HG03045 (cell line): ENCODE results near the gene SCPEP1.
"Not testable (repeated sequence)": the region's sequence is repeated elsewhere in the genome, so short reads cannot be mapped to it uniquely, and the experiment has no call there.

Source experiments
- ATAC-seq: cut with Tn5 transposase; IDR thresholded peaks from one replicate; pipeline ENCODE4 v1.9.1; 2021; ENCODE audit warnings: mild to moderate bottlenecking, moderate library complexity; ENCODE audit not compliant: unreplicated experiment

The SCPEP1 gene

DNA sequence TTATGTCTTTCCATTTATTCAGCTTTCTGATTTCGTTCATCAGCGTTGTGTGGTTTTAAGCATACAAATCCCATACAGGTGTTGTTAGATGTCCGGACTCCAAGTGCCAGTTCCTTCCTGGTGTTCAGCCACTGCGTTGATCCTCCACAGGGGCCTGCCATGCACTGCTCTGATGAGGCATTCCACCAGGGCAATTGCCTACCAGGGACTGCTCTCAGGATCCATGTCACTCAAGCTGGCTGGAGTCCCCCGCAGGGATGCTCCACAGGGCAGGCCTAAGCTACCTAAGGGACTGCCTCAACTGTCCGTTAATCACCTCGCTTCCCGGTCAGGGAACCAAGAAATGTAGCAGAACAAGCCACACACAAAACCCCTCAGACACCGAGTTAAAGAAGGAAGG lies 12.7 kb upstream of the SCPEP1 start:
- ATAC-seq: not testable (repeated sequence)

DNA sequence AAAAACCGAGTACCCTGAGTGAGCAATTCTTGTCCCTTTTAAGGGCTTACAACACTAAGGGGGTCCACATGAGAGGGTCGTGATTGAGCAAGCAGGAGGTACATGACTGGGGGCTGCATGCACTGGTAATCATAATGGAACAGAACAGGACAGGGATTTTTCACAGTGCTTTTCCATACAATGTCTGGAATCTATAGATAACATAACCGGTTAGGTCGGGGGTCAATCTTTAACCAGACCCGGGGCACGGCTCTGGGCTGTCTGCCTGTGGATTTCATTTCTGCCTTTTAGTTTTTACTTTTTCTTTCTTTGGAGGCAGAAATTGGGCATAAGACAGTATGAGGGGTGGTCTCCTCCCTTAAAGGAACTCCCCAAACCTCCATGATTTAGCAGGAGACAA lies 12.2 kb upstream of the SCPEP1 start:
- not testable (repeated sequence) for ATAC-seq

DNA sequence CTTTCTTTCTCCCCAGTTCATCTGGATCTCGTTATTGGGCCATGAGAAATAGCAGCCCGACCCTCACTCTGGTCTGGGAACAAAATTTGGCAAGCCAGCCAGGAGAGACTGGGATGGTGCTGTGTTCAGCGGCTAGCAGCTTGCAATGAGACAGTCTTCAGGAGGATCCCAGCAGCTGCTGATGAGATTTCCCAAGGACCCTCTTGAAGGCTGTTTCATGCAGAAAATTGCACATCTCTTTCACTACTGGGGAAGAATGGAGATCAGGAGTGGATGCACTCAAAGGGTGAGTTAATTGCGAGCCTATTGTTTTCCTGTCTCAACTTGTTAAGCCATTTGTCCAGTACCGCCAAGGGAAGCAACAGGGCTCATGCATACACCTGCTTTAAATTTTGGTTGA lies 11.6 kb upstream of the SCPEP1 start:
- ATAC-seq: no peak

DNA sequence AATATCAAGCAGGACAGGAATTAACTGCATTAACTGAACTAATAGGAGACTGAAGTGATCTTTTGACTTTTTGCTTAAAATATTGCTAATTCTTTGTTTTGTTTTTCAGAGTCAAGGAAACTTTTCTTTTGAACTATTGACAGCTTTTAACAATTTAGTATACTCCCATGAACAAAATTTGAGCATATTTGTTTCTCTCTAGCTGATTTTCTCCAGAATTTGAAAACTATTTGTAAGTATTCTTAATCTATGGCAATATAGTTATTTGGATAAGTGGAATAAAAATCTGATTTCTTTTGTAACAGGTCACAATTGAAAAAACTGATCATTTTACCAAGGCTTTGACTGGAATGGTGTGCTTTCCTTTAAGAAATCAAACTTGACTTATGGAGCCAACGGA lies 7.0 kb upstream of the SCPEP1 start:
- ATAC-seq: no peak

DNA sequence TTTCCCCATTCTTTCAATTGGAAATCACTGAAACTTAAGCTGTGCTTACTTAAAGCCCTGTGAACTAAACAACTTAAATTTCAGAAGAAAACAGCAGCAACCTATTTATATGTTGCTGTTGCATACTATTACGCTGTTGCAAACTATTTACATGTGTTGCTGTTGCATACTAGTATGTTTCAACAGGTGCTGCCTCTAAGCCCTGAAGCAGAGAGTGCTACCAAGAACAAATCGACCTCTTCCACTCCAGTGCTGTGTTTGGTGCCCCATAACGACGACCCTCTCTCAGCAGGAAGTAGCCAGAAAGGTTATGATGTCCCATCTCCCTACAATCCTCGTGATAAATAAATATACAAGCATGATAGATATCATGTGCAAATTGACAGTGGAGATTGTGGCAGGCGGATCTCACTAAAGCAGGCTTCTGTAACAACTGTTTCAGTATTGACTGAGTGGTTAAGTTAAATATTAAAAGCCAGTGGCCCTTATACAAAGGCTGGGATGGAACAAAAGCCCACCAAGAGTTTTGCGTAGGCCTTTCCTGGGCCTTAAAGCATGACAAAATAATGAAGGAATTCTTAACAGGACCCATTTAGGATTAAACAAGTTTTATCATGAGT lies 5.7 kb upstream of the SCPEP1 start:
- ATAC-seq: no peak

DNA sequence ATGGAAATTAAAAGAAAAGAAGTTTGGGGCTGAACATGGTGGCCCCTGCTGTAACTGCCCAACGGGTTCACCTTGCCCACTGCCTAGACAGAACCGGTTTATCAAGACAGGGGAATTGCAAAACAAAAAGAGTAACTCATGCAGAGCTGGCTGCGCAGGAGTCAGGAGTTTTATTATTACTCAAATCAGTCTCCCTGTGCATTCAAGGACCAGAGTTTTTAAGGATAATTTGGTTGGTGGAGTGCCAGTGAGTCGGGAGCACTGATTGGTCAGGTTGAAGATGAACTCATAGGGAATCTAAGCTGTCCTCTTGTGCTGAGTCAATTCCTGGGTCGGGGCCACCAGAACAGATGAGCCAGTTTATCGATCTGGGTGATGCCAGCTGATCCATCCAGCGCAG lies 4.4 kb upstream of the SCPEP1 start:
- ATAC-seq: no peak

DNA sequence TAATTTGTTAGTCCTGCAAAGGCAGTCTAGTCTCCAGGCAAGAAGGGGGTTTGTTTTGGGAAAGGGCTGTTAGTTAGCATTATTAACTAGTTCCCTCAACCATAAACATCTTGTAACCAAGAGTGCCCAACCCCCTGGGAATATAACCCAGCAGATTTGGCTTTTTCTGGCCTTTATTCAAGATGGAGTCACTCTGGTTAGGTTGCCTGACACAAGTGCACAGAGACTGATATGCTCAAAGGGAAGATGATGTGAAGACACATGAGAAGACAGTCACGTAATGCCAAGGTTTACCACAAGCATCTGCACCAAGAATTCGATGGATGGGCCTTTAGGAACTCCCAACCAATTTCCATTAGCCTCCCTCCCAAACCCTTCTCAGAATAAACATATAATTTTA lies 3.9 kb upstream of the SCPEP1 start:
- no peak for ATAC-seq

DNA sequence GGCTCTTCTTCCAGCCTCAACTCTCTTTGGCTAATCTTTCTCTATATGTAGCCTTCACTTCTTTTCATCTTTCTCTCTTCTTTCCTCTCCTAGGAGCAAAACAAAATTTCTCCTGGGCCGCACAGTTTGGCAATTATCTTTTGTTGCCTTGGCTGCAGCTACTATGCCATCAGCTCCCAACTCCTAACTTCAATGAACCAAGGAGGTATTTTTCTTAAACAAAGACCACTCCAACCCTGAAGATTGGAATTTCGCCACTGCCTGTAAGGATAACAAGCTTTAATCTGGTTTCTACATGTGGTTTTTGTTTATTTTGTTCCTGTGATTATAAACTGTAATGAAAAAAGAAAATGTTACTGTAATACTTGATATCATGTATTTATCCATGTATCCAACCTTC lies 2.3 kb upstream of the SCPEP1 start:
- no peak for ATAC-seq

DNA sequence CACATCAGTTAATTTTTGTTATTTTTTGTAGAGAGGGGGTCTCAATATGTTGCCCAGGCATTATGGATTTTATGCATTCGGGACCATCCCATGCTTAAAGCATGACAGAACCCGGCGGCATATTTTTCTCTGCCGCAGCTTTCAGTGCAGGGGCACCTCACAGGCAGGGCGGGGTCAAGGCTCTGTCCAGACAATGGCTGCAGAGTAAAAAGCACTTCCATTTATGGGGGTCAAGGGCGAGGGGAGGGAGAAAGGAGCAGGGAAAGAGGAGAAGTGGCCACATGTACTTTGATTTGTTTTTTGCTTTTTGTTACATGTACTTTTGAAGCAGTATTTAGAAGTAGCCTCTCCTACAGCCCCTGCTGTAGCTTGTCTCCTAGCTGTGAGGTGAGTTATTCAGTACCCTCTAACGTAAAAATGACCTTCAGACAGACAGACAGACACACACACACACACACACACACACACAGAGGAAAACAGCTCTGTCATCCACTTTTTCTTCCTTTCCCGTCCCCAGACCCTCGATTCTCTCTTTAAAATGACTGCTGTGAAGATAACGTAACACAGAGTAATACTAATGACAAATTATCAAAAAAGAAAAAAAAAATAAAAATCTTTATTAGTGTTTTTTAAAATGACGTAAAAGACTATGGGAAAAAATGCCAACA lies 856 bp upstream of the SCPEP1 start:
- ATAC-seq: no peak

DNA sequence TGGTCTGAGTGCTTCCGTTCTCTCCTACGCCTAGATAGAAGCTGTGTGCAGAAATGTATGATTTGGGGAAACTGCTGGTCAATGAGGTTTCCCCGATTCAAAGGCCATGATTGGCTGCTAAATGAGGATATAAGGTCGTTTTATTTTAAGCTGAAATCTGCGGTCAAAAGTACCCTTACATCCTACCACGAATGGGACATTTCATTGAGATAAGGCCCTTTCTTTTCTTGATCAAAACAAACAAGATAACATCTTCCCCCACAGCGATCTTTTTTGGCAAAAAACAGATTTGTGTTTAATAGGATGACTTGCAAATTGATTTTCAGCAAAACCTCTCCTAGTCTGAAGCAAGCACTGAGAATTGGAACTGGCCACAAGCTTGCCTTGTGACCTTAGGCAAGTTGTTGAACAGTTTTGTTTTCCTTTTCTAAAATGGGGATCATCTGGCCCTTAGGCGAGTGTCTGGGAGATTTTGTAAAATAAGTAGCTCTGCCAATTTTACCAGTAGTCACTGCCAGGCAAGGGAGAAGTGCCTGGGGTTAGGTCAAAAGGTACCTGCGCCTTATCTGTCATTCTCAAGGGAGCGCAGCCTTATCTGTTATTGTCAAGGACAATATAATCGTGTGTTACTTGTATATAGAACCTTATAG lies 635 bp downstream of the SCPEP1 start:
- peak; percentile 35 for ATAC-seq

DNA sequence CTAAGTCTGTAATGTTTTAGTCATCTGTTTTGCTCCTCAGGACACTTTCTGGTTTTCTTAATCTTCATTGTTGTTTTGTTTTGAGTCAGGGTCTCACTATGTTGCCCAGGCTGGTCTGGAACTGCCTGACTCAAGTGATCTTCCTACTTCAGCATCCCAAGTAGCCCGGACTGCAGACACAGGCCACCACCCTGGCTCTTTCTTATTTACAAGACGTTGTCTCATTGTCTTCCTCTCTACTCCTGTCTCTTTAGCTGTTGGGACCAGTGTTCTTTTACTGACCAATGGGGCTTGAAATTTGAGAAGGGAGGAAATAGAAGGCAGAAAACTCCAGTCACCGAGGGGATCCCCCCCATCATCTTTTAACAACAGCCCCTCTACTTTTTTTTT lies 1.2 kb downstream of the SCPEP1 start:
- ATAC-seq: peak; percentile 21

DNA sequence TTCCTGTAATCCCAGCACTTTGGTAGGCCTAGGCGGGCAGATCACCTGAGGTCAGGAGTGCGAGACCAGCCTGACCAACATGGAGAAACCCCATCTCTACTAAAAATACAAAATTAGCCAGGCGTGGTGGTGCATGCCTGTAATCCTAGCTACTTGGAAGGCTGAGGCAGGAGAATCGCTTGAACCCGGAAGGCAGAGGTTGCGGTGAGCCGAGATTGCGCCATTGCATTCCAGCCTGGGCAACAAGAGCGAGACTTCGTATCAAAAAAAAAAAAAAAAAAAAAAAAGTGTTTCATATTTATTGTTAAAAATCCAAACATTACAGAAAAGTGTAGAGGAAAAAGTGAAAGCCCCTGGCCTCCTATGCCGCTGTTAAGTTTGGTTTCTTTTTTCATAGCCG lies 2.6 kb downstream of the SCPEP1 start:
- not testable (repeated sequence) for ATAC-seq

DNA sequence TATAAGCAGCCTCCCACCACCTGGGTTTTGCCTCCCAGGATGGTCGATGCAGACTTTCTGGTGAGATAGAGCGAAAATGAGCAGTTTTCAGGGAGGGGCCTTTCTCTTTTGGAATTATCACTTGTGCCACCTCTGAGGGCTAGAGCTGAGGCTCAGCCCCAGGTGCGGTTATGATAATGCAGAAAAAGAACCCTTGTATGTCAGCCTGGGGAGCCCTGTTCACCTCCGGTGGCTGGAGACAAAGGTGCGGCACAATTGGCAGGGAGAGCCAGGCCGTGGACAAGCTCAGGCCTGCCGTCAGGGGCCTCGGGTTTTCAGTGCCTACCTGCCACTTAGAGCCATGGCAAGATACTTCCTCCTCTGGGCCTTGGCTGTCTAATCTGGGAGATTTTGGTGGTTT lies 4.4 kb downstream of the SCPEP1 start:
- ATAC-seq: no peak

DNA sequence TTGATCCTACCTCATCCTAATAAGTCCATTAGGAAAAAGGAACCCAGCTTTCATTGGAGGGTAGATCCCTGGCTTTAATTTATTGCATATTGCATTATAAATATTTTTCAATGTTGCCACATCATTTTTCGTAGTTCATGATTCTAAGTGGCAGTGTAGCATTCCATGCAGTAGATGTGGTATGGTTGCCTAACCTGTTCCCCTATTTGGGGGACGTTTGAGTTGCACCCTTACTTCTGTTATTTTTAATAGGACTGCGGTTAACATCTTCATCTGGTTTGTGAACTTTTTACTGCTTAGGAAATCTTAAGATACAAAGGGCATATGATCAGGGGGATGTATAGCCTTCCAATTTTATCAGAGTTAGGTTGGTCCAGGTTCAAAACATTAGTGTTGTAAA lies 5.4 kb downstream of the SCPEP1 start:
- no peak for ATAC-seq

DNA sequence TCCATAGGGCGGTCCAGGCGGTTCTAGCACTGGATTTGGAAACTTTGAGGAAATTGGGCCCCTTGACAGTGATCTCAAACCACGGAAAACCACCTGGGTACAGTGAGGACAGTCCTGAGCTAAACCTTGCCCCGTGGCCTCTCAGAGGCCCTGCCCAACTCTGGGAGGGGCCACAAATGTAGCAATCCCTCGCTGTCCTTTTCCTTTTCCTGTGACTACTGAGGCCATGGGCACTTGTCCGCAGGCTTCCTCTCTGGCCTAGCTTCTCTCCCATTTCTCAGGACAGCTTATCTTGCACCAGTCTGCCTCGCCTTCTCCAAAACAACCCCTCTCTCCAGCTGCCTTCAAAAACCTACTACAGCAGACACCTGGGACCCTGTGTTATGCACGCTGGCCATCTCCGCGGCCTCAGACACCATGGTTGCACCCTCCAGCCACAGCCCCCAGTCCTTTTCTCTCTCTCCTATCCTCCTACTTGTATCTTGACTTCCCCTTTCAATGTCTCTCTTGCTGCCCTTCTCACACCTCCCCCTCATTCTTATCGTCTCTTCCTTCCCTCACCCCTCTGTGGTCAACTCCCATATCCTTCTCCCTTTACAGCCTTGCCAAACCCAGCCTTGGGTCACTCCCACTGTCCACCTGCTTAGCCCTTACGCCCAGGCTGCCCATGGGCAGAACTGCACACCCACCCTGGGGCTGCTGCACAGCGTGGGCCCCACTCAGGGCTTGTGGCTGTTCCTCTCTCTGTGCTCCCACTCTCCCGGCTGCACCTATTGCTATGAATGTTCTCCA lies 7.6 kb downstream of the SCPEP1 start:
- no peak for ATAC-seq

DNA sequence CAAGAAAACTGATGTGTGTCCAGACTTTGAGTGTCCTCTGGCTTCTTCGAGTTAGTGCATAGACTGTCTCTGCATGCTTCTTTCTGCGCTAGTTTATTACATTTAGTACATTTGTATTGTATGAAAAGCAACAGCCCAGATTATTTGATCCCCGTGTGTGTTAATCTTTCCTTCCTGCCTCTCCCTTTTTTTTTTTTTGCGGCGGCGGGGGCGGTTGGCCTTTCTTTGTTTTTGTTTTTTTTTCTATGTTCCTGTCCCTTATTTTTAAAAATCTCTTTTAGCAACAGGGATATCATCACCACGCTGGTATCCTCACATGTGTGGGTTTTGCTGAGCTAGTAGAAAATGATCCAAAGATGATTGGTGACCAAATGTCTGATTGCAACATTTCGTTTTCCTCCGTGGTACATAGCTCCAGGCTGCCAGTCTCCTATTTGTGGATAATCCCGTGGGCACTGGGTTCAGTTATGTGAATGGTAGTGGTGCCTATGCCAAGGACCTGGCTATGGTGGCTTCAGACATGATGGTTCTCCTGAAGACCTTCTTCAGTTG lies 9.4 kb downstream of the SCPEP1 start:
- no peak for ATAC-seq

DNA sequence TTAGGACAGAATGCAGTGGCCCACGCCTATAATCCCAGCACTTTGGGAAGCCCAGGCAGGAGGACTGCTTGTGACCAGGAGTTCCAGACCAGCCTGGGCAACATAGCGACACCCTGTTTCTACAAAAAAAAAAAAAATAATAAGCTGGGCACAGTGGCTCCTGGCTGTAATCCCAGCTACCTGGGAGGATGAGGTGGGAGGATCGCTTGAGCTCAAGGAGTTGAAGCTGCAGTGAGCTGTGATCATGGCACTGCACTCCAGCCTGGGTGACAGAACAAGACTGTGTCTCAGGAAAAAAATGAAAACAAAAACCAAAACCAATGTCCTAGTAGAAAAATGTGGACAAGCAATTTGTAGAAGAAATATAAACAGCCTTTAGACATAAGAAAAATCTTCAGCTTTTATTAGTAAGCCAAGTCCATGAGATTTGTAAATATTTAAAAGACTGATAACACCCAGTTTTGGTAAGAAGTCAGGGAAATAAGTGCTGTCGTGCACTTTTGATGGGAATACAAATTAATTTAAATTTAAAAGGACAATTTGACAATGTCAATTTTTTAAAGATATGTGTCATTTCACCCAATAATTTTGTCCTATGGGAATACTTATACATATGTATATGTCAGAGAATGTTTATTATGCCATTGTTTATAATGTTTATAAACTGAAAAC lies 11.1 kb downstream of the SCPEP1 start:
- no peak for ATAC-seq

DNA sequence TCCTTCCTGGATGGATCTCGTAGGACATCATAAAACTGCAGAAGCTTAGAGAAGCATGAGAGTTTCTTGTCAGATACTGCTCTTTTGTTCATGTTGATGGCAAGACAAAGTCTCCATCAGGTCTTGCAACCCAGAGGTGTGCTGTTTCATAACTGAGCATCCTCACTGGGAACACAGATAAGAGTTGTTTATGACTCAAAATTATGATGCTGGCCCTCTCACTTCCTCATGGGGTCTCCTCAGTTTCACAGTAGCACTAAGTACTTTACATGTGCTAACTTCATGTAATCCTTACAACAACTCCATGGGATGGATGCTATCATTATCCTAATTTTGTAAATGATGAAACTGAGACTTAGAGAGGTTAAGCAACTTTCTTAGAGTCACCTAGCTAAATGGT lies 14.4 kb downstream of the SCPEP1 start:
- no peak for ATAC-seq

DNA sequence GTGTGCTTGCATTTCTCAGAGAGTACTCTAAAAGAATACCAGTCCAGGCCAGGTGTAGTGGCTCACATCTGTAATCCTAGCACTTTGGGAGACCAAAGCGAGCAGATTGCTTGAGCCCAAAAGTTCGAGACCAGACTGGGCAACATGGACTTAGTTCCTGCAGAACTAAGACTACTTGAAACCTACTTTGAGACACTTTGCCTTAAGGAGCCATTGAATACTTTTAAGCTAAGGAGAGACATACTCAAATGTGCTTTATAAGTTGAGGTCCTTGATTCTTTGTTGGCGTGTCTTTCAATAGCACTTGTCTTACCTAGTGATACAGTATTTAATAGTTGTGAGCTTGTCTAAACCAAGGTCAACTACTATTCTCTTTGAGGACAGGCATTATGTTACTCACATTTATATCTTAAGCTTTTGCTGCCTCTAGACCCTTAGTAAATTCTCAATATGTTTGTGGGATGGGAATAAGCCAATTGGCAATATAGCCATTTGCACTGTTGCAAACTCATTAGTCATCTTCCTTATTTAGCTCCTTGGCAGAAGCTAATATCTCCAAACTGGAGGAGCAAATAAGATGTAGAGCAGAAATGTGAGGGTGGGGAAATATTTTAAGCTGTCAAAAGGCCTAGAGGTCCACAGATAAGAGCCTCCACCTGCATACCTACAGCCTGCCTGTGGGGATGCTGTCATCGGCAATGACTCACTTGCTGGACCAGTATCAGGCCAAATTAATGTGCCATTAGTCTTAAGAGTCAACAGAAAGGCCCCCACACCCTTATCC lies 16.3 kb downstream of the SCPEP1 start:
- no peak for ATAC-seq

DNA sequence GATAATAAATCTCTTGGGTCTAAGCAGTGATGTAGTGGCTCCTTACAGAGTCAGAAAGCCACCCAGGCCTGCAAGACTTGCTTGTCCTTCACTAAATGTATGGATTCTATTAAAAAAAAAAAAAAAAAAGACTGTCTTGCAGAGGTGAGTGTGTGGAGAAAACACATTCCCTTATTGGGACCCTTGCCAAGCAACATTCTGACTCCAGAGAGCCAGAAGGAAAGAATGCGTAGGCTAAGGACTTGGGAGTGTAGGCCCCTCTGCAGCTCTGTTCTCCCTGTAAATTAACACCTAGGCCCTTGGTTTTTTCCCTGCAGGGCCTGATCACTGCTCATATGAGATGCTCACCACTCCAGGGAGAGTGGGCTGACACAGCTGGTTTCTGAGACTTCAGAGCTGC lies 17.8 kb downstream of the SCPEP1 start:
- no peak for ATAC-seq
